ENCODE data around the gene FBXL15. TPM values are rescaled to one million over a fixed set of nuclear protein-coding genes. Genes with fewer than 3 reads are reported as not detected.
A peak's percentile ranks its signal among the peaks of the same experiment; 100 is the strongest.

FBXL15 gene
- total and polyA plus RNA-seq, 2 of the 13 experiments (the other 11 are each of a cell fraction or from before 2014, with no cell fraction given), result 4.3 to 8.3 TPM

DNA sequence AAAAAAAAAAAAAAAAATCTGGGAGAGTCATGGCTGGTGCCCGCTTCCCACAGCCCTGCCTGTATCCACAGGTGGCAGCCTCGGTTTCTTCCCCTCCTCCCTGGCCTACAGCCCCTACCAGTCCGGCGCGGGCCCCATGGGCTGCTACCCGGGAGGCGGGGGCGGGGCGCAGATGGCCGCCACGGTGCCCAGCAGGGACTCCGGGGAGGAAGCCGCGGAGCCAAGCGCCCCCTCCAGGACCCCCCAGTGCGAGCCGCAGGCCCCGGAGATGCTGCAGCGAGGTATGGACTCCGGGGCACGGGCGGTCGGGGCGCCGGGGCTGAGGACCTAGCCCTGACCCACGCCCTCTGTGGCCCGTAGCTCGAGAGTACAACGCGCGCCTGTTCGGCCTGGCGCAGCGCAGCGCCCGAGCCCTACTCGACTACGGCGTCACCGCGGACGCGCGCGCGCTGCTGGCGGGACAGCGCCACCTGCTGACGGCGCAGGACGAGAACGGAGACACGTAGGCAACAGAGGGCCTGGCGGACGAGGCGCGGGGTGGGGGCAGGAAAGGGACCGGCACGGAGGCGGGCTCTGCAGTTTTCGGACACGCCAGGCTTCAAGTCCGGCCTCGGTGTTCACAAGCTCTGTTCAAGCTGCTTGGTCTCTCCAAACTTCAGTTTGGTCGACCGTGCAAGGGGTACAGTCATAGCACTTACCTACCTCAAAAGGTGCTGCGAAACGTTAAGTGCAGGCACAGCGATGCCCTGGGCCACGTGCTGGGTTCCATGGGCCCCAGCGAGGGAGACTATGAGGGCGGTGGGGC lies 21.2 kb upstream of the FBXL15 start (continued):
- TF ChIP-seq ZNF850 (CRISPR knock-in tag; conservative IDR thresholded peaks at IDR 0.05), result no peak
- TF ChIP-seq ZBTB7B (CRISPR knock-in tag; IDR thresholded peaks at IDR 0.05), result peak; percentile 84
- TF ChIP-seq TSC22D2 (CRISPR knock-in tag; IDR thresholded peaks at IDR 0.05; ENCODE audit: borderline replicate concordance), result peak; percentile 96; the same call in 1 of the 2 replicates
- peak; percentile 94 for TF ChIP-seq DMAP1 (CRISPR knock-in tag; IDR thresholded peaks at IDR 0.05)
- TF ChIP-seq, protein P1, sequence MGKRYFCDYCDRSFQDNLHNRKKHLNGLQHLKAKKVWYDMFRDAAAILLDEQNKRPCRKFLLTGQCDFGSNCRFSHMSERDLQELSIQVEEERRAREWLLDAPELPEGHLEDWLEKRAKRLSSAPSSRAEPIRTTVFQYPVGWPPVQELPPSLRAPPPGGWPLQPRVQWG (CRISPR knock-in tag; IDR thresholded peaks at IDR 0.05; ENCODE audit: borderline replicate concordance, low read depth), result no peak
- no peak for TF ChIP-seq U2AF2 (IDR thresholded peaks at IDR 0.05; ENCODE audit: low read depth, low read length)
- TF ChIP-seq ZNF10 (CRISPR knock-in tag; IDR thresholded peaks at IDR 0.05; ENCODE audit: borderline replicate concordance, low read depth), result no peak
- TF ChIP-seq ZNF260 (CRISPR knock-in tag; IDR thresholded peaks at IDR 0.05; ENCODE audit: borderline replicate concordance, low read depth), result no peak
- 0 out of 2 replicates have a peak, but pooled peaks have one; percentile 24 for TF ChIP-seq RCOR2 (CRISPR knock-in tag; IDR thresholded peaks at IDR 0.05)
- 0 out of 2 replicates have a peak, but pooled peaks have one; percentile 70 for TF ChIP-seq ZBED4 (CRISPR knock-in tag; IDR thresholded peaks at IDR 0.05; ENCODE audit: borderline replicate concordance)
- TF ChIP-seq ZNF674 (CRISPR knock-in tag; IDR thresholded peaks at IDR 0.05; ENCODE audit: low read depth), result peak; percentile 51; the same call in 1 of the 2 replicates
- peak; percentile 76 for TF ChIP-seq PHF8 (CRISPR knock-in tag; IDR thresholded peaks at IDR 0.05)
- TF ChIP-seq MIER3 (CRISPR knock-in tag; IDR thresholded peaks at IDR 0.05; ENCODE audit: borderline replicate concordance), result peak; percentile 81; the same call in 1 of the 2 replicates
- TF ChIP-seq CBX5 (CRISPR knock-in tag; IDR thresholded peaks at IDR 0.05; ENCODE audit: borderline replicate concordance), result peak; percentile 93; the same call in 1 of the 2 replicates
- TF ChIP-seq USF2 (IDR thresholded peaks at IDR 0.05; ENCODE audit: low read depth, low read length), result no peak
- peak; percentile 41; the same call in 1 of the 2 replicates for TF ChIP-seq USF2 (CRISPR knock-in tag; IDR thresholded peaks at IDR 0.05; ENCODE audit: borderline replicate concordance)
- peak; percentile 58; the same call in 1 of the 2 replicates for TF ChIP-seq RNF2 (conservative IDR thresholded peaks at IDR 0.05; ENCODE audit: low read depth)
- 0 out of 2 replicates have a peak, but pooled peaks have one; percentile 47 for TF ChIP-seq ZNF337 (CRISPR knock-in tag; IDR thresholded peaks at IDR 0.05; ENCODE audit: borderline replicate concordance, low read depth)
- TF ChIP-seq, protein P2, sequence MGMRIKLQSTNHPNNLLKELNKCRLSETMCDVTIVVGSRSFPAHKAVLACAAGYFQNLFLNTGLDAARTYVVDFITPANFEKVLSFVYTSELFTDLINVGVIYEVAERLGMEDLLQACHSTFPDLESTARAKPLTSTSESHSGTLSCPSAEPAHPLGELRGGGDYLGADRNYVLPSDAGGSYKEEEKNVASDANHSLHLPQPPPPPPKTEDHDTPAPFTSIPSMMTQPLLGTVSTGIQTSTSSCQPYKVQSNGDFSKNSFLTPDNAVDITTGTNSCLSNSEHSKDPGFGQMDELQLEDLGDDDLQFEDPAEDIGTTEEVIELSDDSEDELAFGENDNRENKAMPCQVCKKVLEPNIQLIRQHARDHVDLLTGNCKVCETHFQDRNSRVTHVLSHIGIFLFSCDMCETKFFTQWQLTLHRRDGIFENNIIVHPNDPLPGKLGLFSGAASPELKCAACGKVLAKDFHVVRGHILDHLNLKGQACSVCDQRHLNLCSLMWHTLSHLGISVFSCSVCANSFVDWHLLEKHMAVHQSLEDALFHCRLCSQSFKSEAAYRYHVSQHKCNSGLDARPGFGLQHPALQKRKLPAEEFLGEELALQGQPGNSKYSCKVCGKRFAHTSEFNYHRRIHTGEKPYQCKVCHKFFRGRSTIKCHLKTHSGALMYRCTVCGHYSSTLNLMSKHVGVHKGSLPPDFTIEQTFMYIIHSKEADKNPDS (CRISPR knock-in tag; IDR thresholded peaks at IDR 0.05), result no peak
- TF ChIP-seq ZNF292 (CRISPR knock-in tag; IDR thresholded peaks at IDR 0.05; ENCODE audit: borderline replicate concordance, low read depth), result no peak

Data from HepG2 (cell line).